Stimulated activated CD8-positive, alpha-beta memory T cell treated with anti-CD3 and anti-CD28 coated beads, Interleukin-15, amount 100 ng/mL, for 4 hours (primary cell): ENCODE measurements around the gene LEO1.

ENCODE experiments used
- DNase-seq, 2 donors: peaks; one replicate each; pipeline ENCODE4 v3.0.0-alpha.2; 2020; ENCODE audit warnings: low read depth in 2 of 2

Gene LEO1

DNA sequence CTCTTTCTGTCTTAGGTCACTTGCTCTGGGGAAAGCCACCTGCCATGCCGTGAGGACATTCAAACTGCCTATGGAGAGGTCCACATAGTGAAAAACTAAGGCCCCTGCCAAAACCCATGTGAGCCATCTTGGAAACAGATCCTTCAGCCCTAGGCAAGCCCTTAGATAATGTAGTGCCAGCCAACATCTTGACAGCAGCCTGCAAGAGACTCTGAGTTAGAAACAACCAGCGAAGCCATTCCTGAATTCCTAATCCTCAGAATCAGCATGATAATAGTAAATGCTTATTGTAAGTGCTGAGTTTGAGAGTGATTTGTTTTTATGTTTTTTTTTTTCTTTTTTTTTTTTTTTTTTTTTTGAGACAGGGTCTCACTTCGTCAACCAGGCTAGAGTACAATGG lies 40.6 kb downstream of the LEO1 start:
- no peak for DNase-seq

DNA sequence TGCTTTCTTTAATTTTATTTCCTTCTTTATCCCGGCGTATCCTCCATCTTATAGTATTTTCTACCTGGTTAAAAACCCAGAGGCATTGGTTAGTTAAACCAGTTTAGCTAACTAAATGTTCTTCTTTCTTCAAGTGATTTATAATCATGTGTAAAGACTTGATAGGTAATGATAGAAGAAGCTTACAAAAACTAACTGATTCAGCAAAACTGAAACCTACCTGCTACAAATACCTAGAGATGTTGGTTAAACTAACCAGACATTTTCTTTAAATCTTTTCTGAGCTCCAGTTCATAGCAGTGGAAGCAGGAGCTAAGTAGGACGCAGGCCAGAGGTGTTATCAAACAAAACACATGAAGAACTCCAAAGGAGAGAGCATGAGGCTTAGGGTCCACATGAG lies 44.8 kb downstream of the LEO1 start:
- no peak for DNase-seq

DNA sequence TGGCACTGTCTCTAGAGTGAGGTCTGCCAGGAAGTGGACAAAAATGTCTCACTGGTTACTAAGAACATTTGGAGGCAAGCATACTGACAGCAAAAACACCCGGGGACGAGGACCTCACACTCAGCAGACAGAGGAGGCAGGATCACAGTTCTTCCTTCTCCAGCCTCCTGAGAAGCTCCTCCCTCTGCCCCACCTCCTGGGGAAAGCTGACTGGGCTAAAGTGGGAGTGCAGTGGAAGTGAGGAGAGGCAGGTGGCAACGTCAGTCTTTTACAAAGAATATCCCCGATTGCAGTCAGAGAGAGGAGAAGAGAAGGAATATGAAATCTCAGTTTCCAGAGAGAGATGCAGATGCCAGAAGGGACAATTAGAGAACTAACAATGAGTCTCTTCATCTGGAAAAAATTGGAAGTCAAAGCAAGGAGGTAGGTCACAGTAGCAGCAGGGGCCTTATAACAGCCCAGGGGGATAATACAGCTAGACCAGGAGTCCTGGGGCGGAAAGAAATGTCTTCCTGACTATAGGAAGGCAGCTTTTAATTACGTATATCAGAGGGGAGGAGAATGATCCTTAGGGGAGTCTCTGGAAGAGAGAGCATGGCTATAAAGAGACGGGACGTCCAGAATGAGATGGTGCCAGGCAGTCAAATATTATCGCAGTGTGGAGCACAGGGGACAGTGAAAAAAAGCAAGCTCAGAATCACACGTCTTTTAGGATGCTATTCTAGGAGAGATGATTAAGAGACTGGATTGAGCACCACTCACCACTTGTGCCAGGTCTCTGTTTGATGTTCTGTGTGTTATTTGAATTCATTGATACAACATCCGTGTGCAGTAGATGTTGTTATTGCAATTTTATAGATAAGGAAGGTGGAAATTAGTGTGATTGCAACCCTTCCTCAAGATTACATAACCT lies 47.2 kb downstream of the LEO1 start:
- no peak for DNase-seq

DNA sequence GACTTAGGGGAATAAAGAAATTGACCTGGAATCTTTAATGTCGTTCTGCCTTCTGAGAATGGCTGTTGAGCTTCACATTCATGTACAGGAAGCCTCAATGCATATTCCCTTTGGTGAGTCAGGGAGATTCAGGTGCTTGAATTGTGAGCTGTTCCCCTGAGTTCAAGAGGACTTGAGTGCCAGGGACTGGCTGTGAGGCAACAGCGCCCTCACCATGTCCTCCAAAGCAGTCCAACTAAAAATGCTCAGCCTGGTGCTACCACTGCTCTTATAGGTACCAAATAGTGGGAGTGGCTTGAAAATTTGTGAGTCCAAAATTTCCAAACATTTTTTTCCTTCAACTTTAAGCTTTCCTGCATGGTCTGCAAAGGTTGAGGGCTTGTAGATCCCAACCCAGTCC lies 54.1 kb downstream of the LEO1 start:
- DNase-seq: no peak

DNA sequence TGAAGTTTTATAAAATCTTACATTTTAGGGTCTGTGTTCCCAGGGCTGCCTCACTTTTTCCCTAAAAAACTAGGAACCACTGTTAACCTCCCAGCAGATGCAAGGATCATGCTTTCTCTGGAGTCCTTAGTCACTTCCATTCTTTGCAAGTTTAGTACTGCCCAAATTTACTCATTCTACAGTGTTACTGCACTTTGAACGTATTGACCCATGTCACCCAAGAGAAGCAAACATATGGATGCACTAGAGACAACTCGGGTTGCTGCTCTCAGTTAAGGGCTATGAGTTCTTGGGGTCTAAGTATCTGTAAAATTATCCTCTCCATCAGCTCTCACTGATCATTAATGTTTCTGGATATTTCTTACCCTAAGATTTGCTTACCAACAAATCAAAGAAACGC lies 59.0 kb downstream of the LEO1 start:
- DNase-seq: no peak

DNA sequence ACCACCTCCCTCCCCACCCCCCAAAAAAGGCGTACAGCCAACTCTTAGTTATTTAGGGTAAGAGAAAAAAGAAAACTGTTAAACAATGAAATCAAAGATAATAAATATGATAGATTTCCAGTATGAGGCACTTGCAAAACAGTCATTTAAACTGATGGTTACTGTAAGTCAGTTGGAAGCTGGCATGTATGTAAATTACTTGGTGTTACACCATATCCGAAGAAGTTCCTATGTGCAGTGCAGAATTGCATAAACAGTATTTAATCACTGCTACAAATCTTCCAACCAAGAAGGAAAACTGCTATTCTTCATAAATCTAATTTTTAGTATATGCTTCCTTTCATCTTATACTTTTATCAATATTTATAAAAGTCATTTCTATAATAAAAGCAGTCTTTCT lies 62.0 kb downstream of the LEO1 start:
- no peak for DNase-seq

DNA sequence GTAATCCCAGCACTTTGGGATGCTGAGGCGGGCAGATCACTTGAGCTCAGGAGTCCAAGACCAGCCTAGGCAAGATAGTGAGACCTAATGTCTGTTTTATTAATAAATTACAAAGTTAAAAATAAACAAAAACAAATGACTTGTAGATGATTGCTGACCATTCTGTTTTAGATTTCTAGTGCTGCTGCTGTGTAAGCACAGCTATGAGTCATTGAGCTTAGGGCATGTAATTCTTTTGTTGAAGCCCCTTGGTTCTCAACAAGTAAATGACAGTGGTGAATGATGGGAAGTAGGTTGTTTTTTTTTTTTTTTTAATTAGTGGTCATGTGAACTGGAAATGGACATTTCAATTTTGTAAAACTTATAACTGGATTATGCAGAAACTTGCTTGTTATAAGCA lies 63.3 kb downstream of the LEO1 start:
- DNase-seq: no peak

DNA sequence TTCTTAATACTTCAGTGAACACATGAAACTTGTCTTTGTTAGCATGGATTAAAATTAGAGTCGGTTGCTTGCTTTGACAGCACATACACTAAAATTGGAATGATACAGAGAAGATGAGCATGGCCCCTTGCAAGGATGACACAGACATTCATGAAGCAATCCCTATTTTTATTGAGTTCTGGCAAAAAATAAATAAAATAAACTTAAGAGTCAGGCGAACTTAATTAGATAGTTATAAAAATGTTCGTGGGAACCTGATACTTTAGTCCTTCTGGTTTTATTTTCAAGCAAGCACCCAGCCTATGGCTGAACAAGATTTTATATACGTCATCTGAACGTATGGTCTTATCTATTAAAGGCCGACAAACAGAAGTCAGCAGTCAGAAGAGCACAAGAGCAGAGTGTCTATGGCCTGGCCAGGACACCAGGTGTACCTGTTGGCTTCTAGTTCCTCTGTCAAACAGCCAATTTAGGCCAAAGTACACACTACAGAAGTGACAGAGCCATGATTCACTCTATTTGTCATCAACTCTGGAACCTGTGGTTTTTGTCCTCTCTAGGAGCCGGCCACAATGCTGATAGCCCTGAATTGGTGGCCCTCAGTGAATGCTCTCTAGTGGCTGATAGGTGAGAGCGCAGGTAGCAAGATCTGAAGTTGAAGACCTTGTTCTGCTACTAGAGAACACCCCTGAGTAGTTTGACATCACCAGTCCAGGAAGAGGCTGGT lies 64.3 kb downstream of the LEO1 start:
- DNase-seq: no peak

DNA sequence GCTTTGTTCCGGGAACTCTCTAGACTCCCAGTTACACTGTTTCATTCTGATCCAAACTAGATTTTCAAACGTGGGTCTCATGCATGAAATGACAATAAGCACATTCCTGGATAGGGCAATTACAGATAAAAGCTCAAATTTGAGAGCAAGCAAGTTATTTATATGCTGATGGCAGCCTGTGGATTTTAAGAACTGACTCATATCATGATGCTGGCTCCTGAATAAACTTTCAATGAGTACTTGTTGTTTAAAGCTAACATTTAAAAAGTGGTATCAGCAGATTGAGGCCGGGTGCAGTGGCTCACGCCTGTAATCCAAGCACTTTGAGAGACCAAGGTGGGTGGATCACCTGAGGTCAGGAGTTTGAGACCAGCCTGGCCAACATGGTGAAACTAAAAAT lies 66.6 kb downstream of the LEO1 start:
- no peak for DNase-seq

DNA sequence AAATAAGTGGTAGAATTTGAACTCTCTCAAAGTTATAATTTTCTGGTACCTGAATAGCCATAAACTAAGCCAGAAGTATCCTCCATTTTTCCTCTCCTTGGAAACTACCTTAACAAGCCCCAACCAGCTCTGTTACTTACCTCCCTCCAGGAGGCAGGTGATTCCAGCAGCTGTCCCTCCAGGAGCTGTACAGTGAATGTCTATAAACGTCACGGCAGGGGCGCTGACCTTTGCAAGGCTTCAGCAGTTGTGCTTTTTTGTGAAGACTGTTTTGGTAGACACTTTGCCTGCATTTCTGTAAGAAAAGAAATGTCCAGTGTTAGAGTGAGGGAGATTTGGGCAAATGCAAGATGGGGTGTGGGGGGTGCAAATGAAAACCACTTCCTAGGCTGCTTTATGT lies 67.2 kb downstream of the LEO1 start:
- no peak for DNase-seq

DNA sequence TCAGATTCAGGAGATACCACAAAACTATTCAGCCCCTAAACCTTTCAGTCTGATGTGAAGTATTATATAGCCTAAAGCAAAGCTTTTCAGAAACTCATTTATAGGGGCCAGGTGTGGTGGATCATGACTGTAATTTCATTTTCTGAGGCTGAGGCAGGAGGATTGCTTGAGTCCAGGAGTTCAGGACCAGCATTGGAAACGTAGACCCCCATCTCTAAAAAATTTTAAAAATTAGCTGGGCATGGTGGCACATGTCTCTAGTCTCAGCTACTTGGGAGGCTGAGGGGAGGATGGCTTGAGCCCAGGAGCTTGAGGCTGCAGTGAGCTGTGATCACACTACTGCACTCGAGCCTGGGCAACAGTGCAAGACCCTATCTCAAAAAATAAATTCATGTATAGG lies 82.1 kb downstream of the LEO1 start:
- no peak for DNase-seq

DNA sequence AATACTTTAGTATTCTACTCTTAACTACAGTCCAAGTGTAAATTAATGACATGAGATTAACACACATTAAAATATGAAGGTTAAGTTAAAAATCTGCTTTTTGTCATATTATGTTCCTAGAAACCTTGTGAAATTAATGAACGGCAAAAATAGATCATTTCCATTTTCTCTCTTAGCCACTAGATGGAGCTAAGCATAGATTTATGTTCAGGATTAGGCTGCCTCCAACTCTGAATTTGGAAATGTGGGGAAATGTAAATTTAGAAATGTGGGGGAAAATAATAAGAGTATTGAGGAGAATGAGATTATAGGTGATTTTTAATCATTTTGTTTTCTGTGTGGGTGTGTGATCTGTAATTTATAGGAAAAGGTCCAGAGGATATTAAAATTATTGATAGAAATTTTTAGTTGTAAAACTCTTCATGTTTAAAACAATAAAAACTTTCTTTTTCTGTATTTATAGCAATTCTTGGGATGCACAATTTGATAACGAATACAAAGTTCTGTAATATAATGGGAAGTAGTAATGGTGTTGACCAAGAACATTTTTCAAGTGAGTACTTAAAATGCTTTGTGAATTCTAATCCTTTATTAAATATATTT lies 82.9 kb downstream of the LEO1 start:
- DNase-seq: no peak
